Panc1 (cell line): ENCODE data around the gene CWF19L1.

Source experiments
- POLR2AphosphoS5 ChIP-seq: IDR thresholded peaks from 2 replicates; pipeline ENCODE4 v1.6.1; 2012; ENCODE audit warnings: mild to moderate bottlenecking, low read depth, low read length, moderate library complexity
- SIN3A ChIP-seq: IDR thresholded peaks from 2 replicates; pipeline ENCODE4 v1.6.1; 2012; ENCODE audit warnings: low read depth, mild to moderate bottlenecking, low read length, moderate library complexity, borderline replicate concordance; ENCODE audit not compliant: insufficient read depth
- TCF7L2 ChIP-seq: IDR thresholded peaks from 2 replicates; pipeline ENCODE4 v1.6.1; 2011; ENCODE audit warnings: mild to moderate bottlenecking, low read depth, low read length, inconsistent platforms
- TF ChIP-seq, protein P1 (sequence below): fragments of 450-650 bp; IDR thresholded peaks from 2 replicates; pipeline ENCODE4 v1.5.1; 2017; ENCODE audit warnings: mild to moderate bottlenecking

DNA sequence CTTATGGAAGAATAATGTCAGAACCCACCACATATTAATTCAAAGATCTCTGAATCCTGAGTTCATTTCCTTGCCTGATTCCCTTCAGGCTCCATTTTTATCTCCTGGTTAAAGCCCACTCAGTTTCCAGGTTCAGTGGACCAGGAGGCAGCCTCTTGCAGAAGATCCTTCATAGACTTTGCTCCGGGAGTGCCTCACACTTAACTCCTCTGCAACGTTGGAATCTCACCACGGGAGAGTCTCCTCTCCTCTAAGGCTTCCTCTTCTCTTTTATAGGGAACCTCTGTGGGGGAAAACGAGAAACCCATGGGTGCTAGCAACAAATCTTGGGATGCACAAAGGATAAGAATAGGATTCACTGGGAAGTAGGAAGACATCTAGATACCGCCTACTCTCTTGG, 20.8 kb upstream of the CWF19L1 start:
- no peak for TF ChIP-seq SIN3A
- TF ChIP-seq, protein P1, sequence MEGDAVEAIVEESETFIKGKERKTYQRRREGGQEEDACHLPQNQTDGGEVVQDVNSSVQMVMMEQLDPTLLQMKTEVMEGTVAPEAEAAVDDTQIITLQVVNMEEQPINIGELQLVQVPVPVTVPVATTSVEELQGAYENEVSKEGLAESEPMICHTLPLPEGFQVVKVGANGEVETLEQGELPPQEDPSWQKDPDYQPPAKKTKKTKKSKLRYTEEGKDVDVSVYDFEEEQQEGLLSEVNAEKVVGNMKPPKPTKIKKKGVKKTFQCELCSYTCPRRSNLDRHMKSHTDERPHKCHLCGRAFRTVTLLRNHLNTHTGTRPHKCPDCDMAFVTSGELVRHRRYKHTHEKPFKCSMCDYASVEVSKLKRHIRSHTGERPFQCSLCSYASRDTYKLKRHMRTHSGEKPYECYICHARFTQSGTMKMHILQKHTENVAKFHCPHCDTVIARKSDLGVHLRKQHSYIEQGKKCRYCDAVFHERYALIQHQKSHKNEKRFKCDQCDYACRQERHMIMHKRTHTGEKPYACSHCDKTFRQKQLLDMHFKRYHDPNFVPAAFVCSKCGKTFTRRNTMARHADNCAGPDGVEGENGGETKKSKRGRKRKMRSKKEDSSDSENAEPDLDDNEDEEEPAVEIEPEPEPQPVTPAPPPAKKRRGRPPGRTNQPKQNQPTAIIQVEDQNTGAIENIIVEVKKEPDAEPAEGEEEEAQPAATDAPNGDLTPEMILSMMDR, result no peak
- no peak for TF ChIP-seq POLR2AphosphoS5
- no peak for TF ChIP-seq TCF7L2
